Chondrocyte (in vitro differentiated cells): ENCODE measurements around the gene AGBL2. TPM values are rescaled to one million over a fixed set of nuclear protein-coding genes. Genes with fewer than 3 reads are reported as not detected.
"Not testable (repeated sequence)": the region's sequence is repeated elsewhere in the genome, so short reads cannot be mapped to it uniquely, and the experiment has no call there.

Experiments used
- DNase-seq: peaks from one replicate; pipeline ENCODE4 v3.0.0; 2021; ENCODE audit warnings: mixed read lengths, low spot score
- H3K27ac Mint-ChIP-seq: one replicate; pipeline ENCODE4 v1.8.0; 2021; ENCODE audit warnings: mild to moderate bottlenecking, moderate library complexity, mixed read lengths; ENCODE audit not compliant: unreplicated experiment
- H3K27me3 Mint-ChIP-seq: 2 replicates; pipeline ENCODE4 v1.8.0; 2021; ENCODE audit warnings: low read depth, mixed read lengths
- H3K36me3 Mint-ChIP-seq: 2 replicates; pipeline ENCODE4 v1.8.0; 2021; ENCODE audit warnings: low read depth, mixed read lengths
- H3K4me1 Mint-ChIP-seq: 2 replicates; pipeline ENCODE4 v1.8.0; 2021; ENCODE audit warnings: low read depth, mild to moderate bottlenecking, mixed read lengths
- H3K4me3 Mint-ChIP-seq: one replicate; pipeline ENCODE4 v1.8.0; 2021; ENCODE audit warnings: mild to moderate bottlenecking, moderate library complexity, mixed read lengths; ENCODE audit not compliant: unreplicated experiment
- H3K9me3 Mint-ChIP-seq: 2 replicates; pipeline ENCODE4 v1.8.0; 2021; ENCODE audit warnings: low read depth, mixed read lengths
- long read RNA-seq: library from polyadenylated mRNA; stranded (forward); transcript quantifications from one replicate; pipeline ENCODE4 v2.0.0, GENCODE V29; 2021
- total RNA-seq: library from RNA; stranded (reverse); gene quantifications from 3 replicates; pipeline ENCODE4 v1.2.1, GENCODE V29; 2021
- TF ChIP-seq, protein P1 (sequence below): fragments of 200-600 bp; sonication (generic); IDR thresholded peaks from 2 replicates; pipeline ENCODE4 v1.5.0; 2021; ENCODE audit warnings: antibody characterized with exemption, mild to moderate bottlenecking, moderate library complexity

The AGBL2 gene, protein sequence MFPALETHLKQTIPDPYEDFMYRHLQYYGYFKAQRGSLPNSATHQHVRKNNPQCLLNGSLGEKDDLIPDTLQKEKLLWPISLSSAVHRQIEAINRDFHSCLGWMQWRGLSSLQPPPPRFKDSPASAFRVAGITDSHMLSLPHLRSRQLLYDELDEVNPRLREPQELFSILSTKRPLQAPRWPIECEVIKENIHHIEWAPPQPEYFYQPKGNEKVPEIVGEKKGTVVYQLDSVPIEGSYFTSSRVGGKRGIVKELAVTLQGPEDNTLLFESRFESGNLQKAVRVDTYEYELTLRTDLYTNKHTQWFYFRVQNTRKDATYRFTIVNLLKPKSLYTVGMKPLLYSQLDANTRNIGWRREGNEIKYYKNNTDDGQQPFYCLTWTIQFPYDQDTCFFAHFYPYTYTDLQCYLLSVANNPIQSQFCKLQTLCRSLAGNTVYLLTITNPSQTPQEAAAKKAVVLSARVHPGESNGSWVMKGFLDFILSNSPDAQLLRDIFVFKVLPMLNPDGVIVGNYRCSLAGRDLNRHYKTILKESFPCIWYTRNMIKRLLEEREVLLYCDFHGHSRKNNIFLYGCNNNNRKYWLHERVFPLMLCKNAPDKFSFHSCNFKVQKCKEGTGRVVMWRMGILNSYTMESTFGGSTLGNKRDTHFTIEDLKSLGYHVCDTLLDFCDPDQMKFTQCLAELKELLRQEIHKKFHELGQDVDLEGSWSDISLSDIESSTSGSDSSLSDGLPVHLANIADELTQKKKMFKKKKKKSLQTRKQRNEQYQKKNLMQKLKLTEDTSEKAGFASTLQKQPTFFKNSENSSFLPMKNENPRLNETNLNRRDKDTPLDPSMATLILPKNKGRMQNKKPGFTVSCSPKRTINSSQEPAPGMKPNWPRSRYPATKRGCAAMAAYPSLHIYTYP
- 0.18 to 0.58 TPM (median 0.40 TPM) in 3 replicates for total RNA-seq
- long read RNA-seq = 0 reads

DNA sequence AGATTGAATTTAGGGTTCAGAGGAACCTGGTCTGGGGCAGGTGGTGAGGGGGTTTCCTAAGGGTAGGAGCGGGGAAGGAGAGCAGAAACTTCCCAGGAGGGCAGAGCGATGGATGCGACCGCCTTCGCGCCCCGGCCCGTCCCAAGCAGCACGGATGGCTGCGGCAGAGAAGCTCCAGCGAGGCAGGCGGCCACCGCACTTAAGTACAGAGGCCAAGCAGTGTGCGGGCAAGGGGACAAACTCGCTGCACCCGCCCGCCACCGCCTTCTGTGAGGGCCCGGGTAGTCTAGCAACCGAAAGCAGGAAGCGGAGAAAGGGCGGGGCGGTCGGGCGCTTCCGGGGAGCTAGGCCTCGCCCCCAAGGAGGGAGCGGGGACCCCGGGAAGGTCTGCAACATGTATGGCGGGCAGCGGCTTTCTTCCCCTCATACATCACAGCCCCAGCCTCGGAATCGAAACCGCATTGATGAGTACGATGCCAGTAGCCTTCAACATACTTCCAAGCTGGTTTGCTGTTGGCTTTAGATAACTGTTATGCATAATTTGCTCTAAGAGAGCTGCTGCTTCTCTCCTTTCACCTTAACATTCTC, at the start of gene AGBL2:
AGBL2 (minus strand) TSS at position 288 of the 588 bp plus-strand sequence. CDS start 719 bp downstream, outside the sequence.
- Mint-ChIP-seq H3K27ac (peak within 1 kb of the TSS; percentile 61), H3K4me1 (peaks cover 3% of the 10 kb centered on the region), H3K27me3 (no peaks in the 10 kb centered on the region), H3K4me3 (peak within 1 kb of the TSS; percentile 87), H3K36me3 (peaks cover 16% of the 10 kb centered on the region), H3K9me3 (no peaks in the 10 kb centered on the region)
- TF ChIP-seq, protein P1, sequence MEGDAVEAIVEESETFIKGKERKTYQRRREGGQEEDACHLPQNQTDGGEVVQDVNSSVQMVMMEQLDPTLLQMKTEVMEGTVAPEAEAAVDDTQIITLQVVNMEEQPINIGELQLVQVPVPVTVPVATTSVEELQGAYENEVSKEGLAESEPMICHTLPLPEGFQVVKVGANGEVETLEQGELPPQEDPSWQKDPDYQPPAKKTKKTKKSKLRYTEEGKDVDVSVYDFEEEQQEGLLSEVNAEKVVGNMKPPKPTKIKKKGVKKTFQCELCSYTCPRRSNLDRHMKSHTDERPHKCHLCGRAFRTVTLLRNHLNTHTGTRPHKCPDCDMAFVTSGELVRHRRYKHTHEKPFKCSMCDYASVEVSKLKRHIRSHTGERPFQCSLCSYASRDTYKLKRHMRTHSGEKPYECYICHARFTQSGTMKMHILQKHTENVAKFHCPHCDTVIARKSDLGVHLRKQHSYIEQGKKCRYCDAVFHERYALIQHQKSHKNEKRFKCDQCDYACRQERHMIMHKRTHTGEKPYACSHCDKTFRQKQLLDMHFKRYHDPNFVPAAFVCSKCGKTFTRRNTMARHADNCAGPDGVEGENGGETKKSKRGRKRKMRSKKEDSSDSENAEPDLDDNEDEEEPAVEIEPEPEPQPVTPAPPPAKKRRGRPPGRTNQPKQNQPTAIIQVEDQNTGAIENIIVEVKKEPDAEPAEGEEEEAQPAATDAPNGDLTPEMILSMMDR = no peak
- no peak for DNase-seq

DNA sequence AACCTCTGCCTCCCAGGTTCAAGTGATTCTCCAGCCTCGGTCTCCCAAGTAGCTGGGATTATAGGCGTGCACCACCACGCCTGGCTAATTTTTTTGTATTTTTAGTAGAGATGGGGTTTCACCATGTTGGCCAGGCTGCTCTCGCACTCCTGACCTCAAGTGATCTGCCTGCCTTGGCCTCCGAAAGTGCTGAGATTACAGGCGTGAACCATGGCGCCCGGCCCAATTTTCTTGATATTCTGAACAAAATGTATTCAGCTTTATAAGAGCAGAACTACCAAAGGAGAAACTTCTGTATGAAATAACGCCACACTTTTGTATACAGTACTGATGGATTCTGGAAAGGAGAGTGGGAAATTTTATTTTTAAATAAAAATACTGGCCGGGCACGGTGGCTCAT, 44.1 kb upstream of the AGBL2 start:
- not testable (repeated sequence) for H3K4me1 Mint-ChIP-seq, DNase-seq, H3K4me3 Mint-ChIP-seq, H3K9me3 Mint-ChIP-seq, H3K27ac Mint-ChIP-seq, H3K27me3 Mint-ChIP-seq
- peaks cover 18% of the 10 kb centered on the region for H3K36me3 Mint-ChIP-seq

DNA sequence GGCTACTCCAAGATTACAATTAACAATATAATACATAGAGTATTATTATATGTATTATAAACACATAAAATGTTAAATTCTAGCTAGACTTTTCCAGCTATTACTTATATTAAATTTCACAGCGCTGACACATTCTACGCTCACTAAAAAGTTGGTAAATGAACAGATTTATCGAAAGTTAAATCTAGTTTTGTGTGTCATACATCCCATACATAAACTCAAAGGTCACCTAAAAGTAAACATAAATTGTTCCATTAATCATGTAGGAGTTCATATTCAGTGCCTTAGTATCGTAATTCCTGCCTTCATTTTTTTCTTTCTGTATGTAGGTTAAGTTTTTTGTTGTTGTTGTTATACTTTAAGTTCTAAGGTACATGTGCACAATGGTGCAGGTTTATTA, 41.0 kb upstream of the AGBL2 start:
- Mint-ChIP-seq H3K36me3 (peaks cover 31% of the 10 kb centered on the region), H3K27me3 (no peaks in the 10 kb centered on the region), H3K9me3 (no peaks in the 10 kb centered on the region), H3K27ac (no peak overlapping the region), H3K4me1 (no peaks in the 10 kb centered on the region), H3K4me3 (no peak overlapping the region)
- DNase-seq = no peak
- TF ChIP-seq, protein P1 = no peak

DNA sequence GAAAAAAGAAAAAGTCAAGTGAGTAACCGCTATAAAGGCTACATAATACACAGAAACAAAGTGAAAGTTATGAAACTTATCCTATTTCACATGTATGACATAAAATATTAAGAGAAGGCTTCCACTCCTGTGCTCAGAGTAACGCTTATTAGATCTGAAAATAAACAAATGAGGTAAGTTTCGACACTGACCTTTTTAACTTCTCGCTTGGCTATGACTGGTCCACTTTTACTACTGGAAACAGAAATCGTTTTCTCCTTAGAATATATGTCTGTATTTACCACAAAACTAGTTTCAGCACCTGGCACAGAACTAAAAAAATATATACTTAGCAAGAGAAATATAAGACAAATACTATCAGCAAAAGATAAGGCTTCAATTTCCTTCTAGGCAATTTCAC, 35.6 kb upstream of the AGBL2 start:
- Mint-ChIP-seq H3K36me3 (peaks cover 37% of the 10 kb centered on the region), H3K4me1 (no peaks in the 10 kb centered on the region), H3K27me3 (no peaks in the 10 kb centered on the region), H3K9me3 (no peaks in the 10 kb centered on the region), H3K27ac (peak overlapping the region; percentile 33), H3K4me3 (no peak overlapping the region)
- DNase-seq = no peak
- TF ChIP-seq, protein P1 = no peak

DNA sequence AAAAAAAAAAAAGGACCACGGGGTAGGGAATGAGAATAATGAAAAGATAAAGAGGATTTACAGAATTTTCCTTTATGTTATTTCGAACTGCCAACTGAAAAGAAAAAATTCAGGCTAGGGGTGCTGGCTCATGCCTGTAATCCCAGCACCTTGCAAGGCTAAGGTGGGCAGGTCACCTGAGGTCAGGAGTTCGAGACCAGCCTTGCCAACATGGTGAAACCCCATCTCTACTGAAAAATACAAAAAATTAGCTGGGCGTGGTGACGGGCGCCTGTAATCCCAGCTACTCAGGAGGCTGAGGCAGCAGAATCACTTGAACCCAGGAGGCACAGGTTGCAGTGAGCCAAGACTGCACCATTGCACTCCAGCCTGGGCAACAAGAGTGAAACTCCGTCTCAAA, 27.3 kb upstream of the AGBL2 start:
- H3K27ac Mint-ChIP-seq, H3K9me3 Mint-ChIP-seq, H3K4me3 Mint-ChIP-seq, H3K4me1 Mint-ChIP-seq, DNase-seq, H3K27me3 Mint-ChIP-seq: not testable (repeated sequence)
- H3K36me3 Mint-ChIP-seq = peaks cover 30% of the 10 kb centered on the region

DNA sequence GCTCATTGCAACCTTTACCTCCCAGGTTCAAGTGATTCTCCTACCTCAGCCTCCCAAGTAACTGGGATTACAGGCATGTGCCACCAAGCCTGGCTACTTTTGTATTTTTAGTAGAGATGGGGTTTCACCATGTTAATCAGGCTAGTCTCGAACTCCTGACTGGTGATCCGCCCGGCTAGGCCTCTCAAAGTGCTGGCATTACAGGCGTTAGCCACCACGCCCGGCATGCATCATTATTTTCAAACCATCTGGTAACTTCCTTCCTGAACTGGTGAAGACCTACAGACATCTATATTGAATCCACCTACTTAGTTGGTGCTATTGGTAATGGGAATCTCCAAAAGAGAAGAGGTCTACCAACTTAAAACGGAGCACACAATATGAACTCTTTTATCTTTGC, 22.6 kb upstream of the AGBL2 start:
- not testable (repeated sequence) for H3K4me1 Mint-ChIP-seq, H3K27me3 Mint-ChIP-seq, DNase-seq, H3K27ac Mint-ChIP-seq, H3K4me3 Mint-ChIP-seq, H3K9me3 Mint-ChIP-seq
- H3K36me3 Mint-ChIP-seq = peaks cover 29% of the 10 kb centered on the region
